IMR-90 (cell line): ENCODE data around the gene ARVCF. TPM values are rescaled to one million over a fixed set of nuclear protein-coding genes. Genes with fewer than 3 reads are reported as not detected.

Experiments used
- ATAC-seq: fragments of 200-7000 bp; cut with Tn5 transposase; 2 replicates; pipeline ENCODE4 v1.9.1; 2020; ENCODE audit warnings: low read depth, mild to moderate bottlenecking, moderate library complexity
- BruUV-seq: library from RNA; stranded (reverse); fragments of 400-500 nt; replicated peaks from 2 replicates; lab custom pipeline; 2021; lab: Mats Ljungman, UMichigan
- CTCF ChIA-PET: fragments of 300-600 bp; formaldehyde crosslinking; extraction: SDS; loops from one replicate; lab custom pipeline; 2021; ENCODE audit warnings: antibody characterized with exemption; lab: Yijun Ruan, JAX
- POLR2A ChIA-PET: fragments of 300-600 bp; sonication (Branson Sonifier 250); formaldehyde crosslinking; loops from one replicate; lab custom pipeline; 2022; ENCODE audit warnings: antibody characterized with exemption; ENCODE audit not compliant: unreplicated experiment; lab: Charles Lee
- DNase-seq: peaks from one replicate; pipeline ENCODE4 v3.0.0; 2013
- H2AFZ ChIP-seq: replicated peaks from 2 replicates; pipeline ENCODE3; 2013; ENCODE audit warnings: low read length, mild to moderate bottlenecking; ENCODE audit not compliant: poor library complexity
- H2AK5ac ChIP-seq: 2 replicates; pipeline ENCODE4 v1.6.1; 2013; ENCODE audit warnings: low read depth, low read length, inconsistent platforms
- H2AK9ac ChIP-seq: replicated peaks from 2 replicates; pipeline ENCODE3; 2013; ENCODE audit warnings: mild to moderate bottlenecking, low read depth, low read length, moderate library complexity; ENCODE audit not compliant: poor library complexity
- H2BK120ac ChIP-seq: 2 replicates; pipeline ENCODE4 v1.6.1; 2013; ENCODE audit warnings: low read depth, low read length, inconsistent platforms
- H2BK15ac ChIP-seq: 3 replicates; pipeline ENCODE4 v1.6.1; 2013; ENCODE audit warnings: low read depth, low read length, inconsistent platforms
- H2BK20ac ChIP-seq: 2 replicates; pipeline ENCODE4 v1.6.1; 2013; ENCODE audit warnings: low read depth, mild to moderate bottlenecking, inconsistent platforms, low read length, moderate library complexity
- H2BK5ac ChIP-seq: 2 replicates; pipeline ENCODE4 v1.6.1; 2013; ENCODE audit warnings: mild to moderate bottlenecking, low read depth, low read length, inconsistent platforms; ENCODE audit not compliant: poor library complexity, severe bottlenecking
- H3K14ac ChIP-seq: replicated peaks from 2 replicates; pipeline ENCODE4 v1.6.1; 2013; ENCODE audit warnings: low read depth, low read length, inconsistent platforms
- H3K18ac ChIP-seq: 2 replicates; pipeline ENCODE4 v1.6.1; 2013; ENCODE audit warnings: low read depth, low read length, control low read depth
- H3K23ac ChIP-seq: 2 replicates; pipeline ENCODE4 v1.6.1; 2013; ENCODE audit warnings: low read depth, low read length, inconsistent platforms
- H3K27ac ChIP-seq: 2 replicates; pipeline ENCODE4 v1.5.1; 2013; ENCODE audit warnings: mild to moderate bottlenecking, control low read depth, low read length; ENCODE audit not compliant: insufficient read depth
- H3K27me3 ChIP-seq: 2 replicates; pipeline ENCODE4 v1.6.1; 2013; ENCODE audit warnings: low read length; ENCODE audit not compliant: control insufficient read depth, insufficient read depth
- H3K36me3 ChIP-seq: 2 replicates; pipeline ENCODE4 v1.6.1; 2013; ENCODE audit warnings: low read length, mixed read lengths; ENCODE audit not compliant: control insufficient read depth, insufficient read depth
- H3K4ac ChIP-seq: 2 replicates; pipeline ENCODE4 v1.6.1; 2013; ENCODE audit warnings: low read depth, low read length, inconsistent platforms
- H3K4me1 ChIP-seq: 2 replicates; pipeline ENCODE4 v1.6.1; 2013; ENCODE audit warnings: low read length, mixed read lengths; ENCODE audit not compliant: control insufficient read depth, insufficient read depth
- H3K4me2 ChIP-seq: 2 replicates; pipeline ENCODE4 v1.6.1; 2013; ENCODE audit warnings: low read depth, mild to moderate bottlenecking, control low read depth, low read length, moderate library complexity
- H3K4me3 ChIP-seq: 2 replicates; pipeline ENCODE4 v1.5.1; 2013; ENCODE audit warnings: low read depth, mild to moderate bottlenecking, control low read depth, low read length, moderate library complexity; ENCODE audit not compliant: insufficient read depth
- H3K56ac ChIP-seq: 2 replicates; pipeline ENCODE4 v1.6.1; 2013; ENCODE audit warnings: low read length, inconsistent platforms; ENCODE audit not compliant: insufficient read depth; ENCODE audit errors: extremely low read depth
- H3K79me1 ChIP-seq, 2 experiments: 2 replicates each; pipeline ENCODE4 v1.6.1; 2013; ENCODE audit warnings: low read length in 2 of 2, inconsistent platforms in 1 of 2, low read depth in 1 of 2
- H3K9ac ChIP-seq: 2 replicates; pipeline ENCODE4 v1.6.1; 2013; ENCODE audit warnings: low read depth, low read length, control low read depth
- H3K9me1 ChIP-seq: 2 replicates; pipeline ENCODE4 v1.6.1; 2013; ENCODE audit warnings: low read length, inconsistent platforms; ENCODE audit not compliant: insufficient read depth
- H3K9me3 ChIP-seq: 2 replicates; pipeline ENCODE4 v1.6.1; 2013; ENCODE audit warnings: low read length; ENCODE audit not compliant: control insufficient read depth, insufficient read depth
- H4K20me1 ChIP-seq: 2 replicates; pipeline ENCODE4 v1.6.1; 2013; ENCODE audit warnings: low read length, inconsistent platforms; ENCODE audit not compliant: insufficient read depth
- H4K5ac ChIP-seq: 2 replicates; pipeline ENCODE4 v1.6.1; 2013; ENCODE audit warnings: mild to moderate bottlenecking, low read depth, low read length, control low read depth
- H4K8ac ChIP-seq, 2 experiments: 2 replicates each; pipeline ENCODE4 v1.6.1; 2013; ENCODE audit warnings: low read depth in 2 of 2, low read length in 2 of 2, control low read depth in 1 of 2, inconsistent platforms in 1 of 2
- H4K91ac ChIP-seq: 2 replicates; pipeline ENCODE4 v1.6.1; 2013; ENCODE audit warnings: low read depth, low read length, inconsistent platforms; ENCODE audit not compliant: insufficient read depth
- BHLHE40 ChIP-seq: fragments of 150-350 bp; IDR thresholded peaks from 2 replicates; pipeline ENCODE4 v1.6.1; 2016; ENCODE audit warnings: mild to moderate bottlenecking, low read depth, low read length
- CEBPB ChIP-seq: IDR thresholded peaks from 2 replicates; pipeline ENCODE4 v1.6.1; 2012; ENCODE audit warnings: low read depth, low read length, improper control_type of control experiment
- CHD1 ChIP-seq: IDR thresholded peaks from 2 replicates; pipeline ENCODE4 v1.6.1; 2012; ENCODE audit warnings: low read depth, low read length, improper control_type of control experiment
- ELK1 ChIP-seq: fragments of 150-350 bp; IDR thresholded peaks from 2 replicates; pipeline ENCODE4 v1.6.1; 2016; ENCODE audit warnings: low read depth, mild to moderate bottlenecking, low read length, moderate library complexity, borderline replicate concordance
- MAFK ChIP-seq: IDR thresholded peaks from 2 replicates; pipeline ENCODE4 v1.6.1; 2012; ENCODE audit warnings: low read depth, low read length, improper control_type of control experiment
- MAZ ChIP-seq: IDR thresholded peaks from 2 replicates; pipeline ENCODE4 v1.6.1; 2012; ENCODE audit warnings: low read depth, mild to moderate bottlenecking, low read length, improper control_type of control experiment, moderate library complexity, borderline replicate concordance
- MXI1 ChIP-seq: IDR thresholded peaks from 2 replicates; pipeline ENCODE4 v1.6.1; 2012; ENCODE audit warnings: low read depth, mild to moderate bottlenecking, low read length, moderate library complexity, borderline replicate concordance
- NFE2L2 ChIP-seq: fragments of 150-350 bp; IDR thresholded peaks from 2 replicates; pipeline ENCODE4 v1.6.1; 2016; ENCODE audit warnings: low read depth, mild to moderate bottlenecking, low read length
- POLR2A ChIP-seq: IDR thresholded peaks from 2 replicates; pipeline ENCODE4 v1.6.1; 2012; ENCODE audit warnings: mild to moderate bottlenecking, low read depth, low read length
- RCOR1 ChIP-seq: IDR thresholded peaks from 2 replicates; pipeline ENCODE4 v1.6.1; 2012; ENCODE audit warnings: mild to moderate bottlenecking, low read length, improper control_type of control experiment; ENCODE audit not compliant: insufficient replicate concordance
- RFX5 ChIP-seq: IDR thresholded peaks from 2 replicates; pipeline ENCODE4 v1.8.0; 2012; ENCODE audit warnings: low read depth, mild to moderate bottlenecking, low read length, moderate library complexity
- SMC3 ChIP-seq: fragments of 150-350 bp; IDR thresholded peaks from 2 replicates; pipeline ENCODE4 v1.6.1; 2016; ENCODE audit warnings: low read depth, mild to moderate bottlenecking, antibody characterized with exemption, low read length, moderate library complexity
- WGBS, 2 experiments: methylation state at CpG; one replicate each; pipeline versions ENCODE4 v1.1.5 to v1.1.7; 2013; ENCODE audit warnings: missing lambda C conversion rate in 2 of 2; ENCODE audit not compliant: insufficient read length in 1 of 2; ENCODE audit errors: extremely low coverage in 2 of 2; 5-methylcytosine and 5-hydroxymethylcytosine counted together
- dilution Hi-C: fragments of 300-500 bp; cut with HindIII; formaldehyde crosslinking; loops from one replicate; pipeline ENCODE4 v1.14.3; 2018; ENCODE audit warnings: low sequenced_read_pairs; ENCODE audit not compliant: unreplicated experiment
- in situ Hi-C: fragments of 300-500 bp; cut with MboI; formaldehyde crosslinking; loops from 3 replicates; pipeline ENCODE4 v1.14.3; 2019; ENCODE audit warnings: low sequenced_read_pairs, inconsistent platforms, mixed read lengths
- intact Hi-C: fragments of 100-400 bp; cut with micrococcal nuclease; formaldehyde crosslinking; loops from 2 replicates; pipeline ENCODE4 v1.10.0; 2022
- polyA plus RNA-seq, 3 experiments: library from polyadenylated mRNA; depleted of rRNA; stranded (reverse); fragments of >200 nt; gene quantifications; 2 replicates each; pipeline ENCODE4 v1.2.3, GENCODE V29; 2012; ENCODE audit warnings: low replicate concordance in 1 of 3
- total RNA-seq: library from RNA; depleted of rRNA; stranded (reverse); fragments of >200 nt; gene quantifications from 2 replicates; pipeline ENCODE4 v1.2.3, GENCODE V29; 2012
- TF ChIP-seq, protein P1 (sequence below): conservative IDR thresholded peaks from 2 replicates; pipeline ENCODE4 v1.5.1; 2012; ENCODE audit warnings: mild to moderate bottlenecking, low read depth, low read length, improper control_type of control experiment
- TF ChIP-seq, protein P2 (sequence below): fragments of 150-350 bp; IDR thresholded peaks from 2 replicates; pipeline ENCODE4 v1.6.1; 2017; ENCODE audit warnings: mild to moderate bottlenecking, antibody characterized with exemption, low read length, low read depth

ARVCF gene
- total and polyA plus RNA-seq, 2 of the 4 experiments (the other 2 are of a cell fraction), result 8.6 to 14.1 TPM

GRCh38 chr22:19978748-19979147 lies 37.9 kb downstream of the ARVCF start:
- Histone ChIP-seq H2AFZ (no peak overlapping the region), H3K9ac (no peak overlapping the region), H2AK9ac (no peak overlapping the region), H3K9me1 (no peaks in the 10 kb centered on the region), H3K36me3 (peaks cover 12% of the 10 kb centered on the region), H3K14ac (no peak overlapping the region), H3K4me2 (no peak overlapping the region), H3K27me3 (no peaks in the 10 kb centered on the region), H3K23ac (no peak overlapping the region), H3K56ac (no peak overlapping the region), H4K5ac (no peak overlapping the region), H2BK5ac (no peak overlapping the region), H3K79me1 (peaks cover 0 to 11% of the 10 kb centered on the region in 2 experiments; a peak in 3 of 4 replicates), H2BK15ac (no peak overlapping the region), H3K4me3 (no peak overlapping the region), H4K20me1 (no peaks in the 10 kb centered on the region; the same call in 1 of the 2 replicates), H2AK5ac (no peak overlapping the region), H3K9me3 (no peaks in the 10 kb centered on the region), H2BK20ac (no peak overlapping the region), H3K27ac (no peak overlapping the region), H2BK120ac (no peak overlapping the region), H4K91ac (no peak overlapping the region), H4K8ac (no peak overlapping the region), H3K4ac (no peak overlapping the region), H3K4me1 (peaks cover 2% of the 10 kb centered on the region), H3K18ac (no peak overlapping the region)
- dilution Hi-C loops (no loop called here), in situ Hi-C loops (no loop called here), intact Hi-C loops (no loop called here)
- ATAC-seq (no peak), DNase-seq (no peak)
- TF ChIP-seq, protein P1, sequence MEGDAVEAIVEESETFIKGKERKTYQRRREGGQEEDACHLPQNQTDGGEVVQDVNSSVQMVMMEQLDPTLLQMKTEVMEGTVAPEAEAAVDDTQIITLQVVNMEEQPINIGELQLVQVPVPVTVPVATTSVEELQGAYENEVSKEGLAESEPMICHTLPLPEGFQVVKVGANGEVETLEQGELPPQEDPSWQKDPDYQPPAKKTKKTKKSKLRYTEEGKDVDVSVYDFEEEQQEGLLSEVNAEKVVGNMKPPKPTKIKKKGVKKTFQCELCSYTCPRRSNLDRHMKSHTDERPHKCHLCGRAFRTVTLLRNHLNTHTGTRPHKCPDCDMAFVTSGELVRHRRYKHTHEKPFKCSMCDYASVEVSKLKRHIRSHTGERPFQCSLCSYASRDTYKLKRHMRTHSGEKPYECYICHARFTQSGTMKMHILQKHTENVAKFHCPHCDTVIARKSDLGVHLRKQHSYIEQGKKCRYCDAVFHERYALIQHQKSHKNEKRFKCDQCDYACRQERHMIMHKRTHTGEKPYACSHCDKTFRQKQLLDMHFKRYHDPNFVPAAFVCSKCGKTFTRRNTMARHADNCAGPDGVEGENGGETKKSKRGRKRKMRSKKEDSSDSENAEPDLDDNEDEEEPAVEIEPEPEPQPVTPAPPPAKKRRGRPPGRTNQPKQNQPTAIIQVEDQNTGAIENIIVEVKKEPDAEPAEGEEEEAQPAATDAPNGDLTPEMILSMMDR, result no peak
- no peak for TF ChIP-seq NFE2L2
- TF ChIP-seq MAZ, result no peak
- TF ChIP-seq, protein P2, sequence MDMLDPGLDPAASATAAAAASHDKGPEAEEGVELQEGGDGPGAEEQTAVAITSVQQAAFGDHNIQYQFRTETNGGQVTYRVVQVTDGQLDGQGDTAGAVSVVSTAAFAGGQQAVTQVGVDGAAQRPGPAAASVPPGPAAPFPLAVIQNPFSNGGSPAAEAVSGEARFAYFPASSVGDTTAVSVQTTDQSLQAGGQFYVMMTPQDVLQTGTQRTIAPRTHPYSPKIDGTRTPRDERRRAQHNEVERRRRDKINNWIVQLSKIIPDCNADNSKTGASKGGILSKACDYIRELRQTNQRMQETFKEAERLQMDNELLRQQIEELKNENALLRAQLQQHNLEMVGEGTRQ, result no peak
- TF ChIP-seq RFX5, result no peak
- no peak for TF ChIP-seq POLR2A
- no peak for TF ChIP-seq MAFK
- TF ChIP-seq CHD1, result no peak
- no peak for TF ChIP-seq ELK1
- TF ChIP-seq CEBPB, result no peak
- TF ChIP-seq RCOR1, result no peak
- no peak for TF ChIP-seq BHLHE40
- no peak for TF ChIP-seq SMC3
- no peak for TF ChIP-seq MXI1
- WGBS, 2 experiments, result 95% methylated on average over 15 of the region's 17 CpGs; no CpG with 5 or more reads in 1 of the 2 experiments
- BruUV-seq, result no TSS peak
- CTCF ChIA-PET, result no interaction called here
- POLR2A ChIA-PET, result no interaction called here
